Measurements from ENCODE around the gene PPP1R1C.
"Not testable (repeated sequence)": the region's sequence is repeated elsewhere in the genome, so short reads cannot be mapped to it uniquely, and the experiment has no call there.

PPP1R1C gene

DNA sequence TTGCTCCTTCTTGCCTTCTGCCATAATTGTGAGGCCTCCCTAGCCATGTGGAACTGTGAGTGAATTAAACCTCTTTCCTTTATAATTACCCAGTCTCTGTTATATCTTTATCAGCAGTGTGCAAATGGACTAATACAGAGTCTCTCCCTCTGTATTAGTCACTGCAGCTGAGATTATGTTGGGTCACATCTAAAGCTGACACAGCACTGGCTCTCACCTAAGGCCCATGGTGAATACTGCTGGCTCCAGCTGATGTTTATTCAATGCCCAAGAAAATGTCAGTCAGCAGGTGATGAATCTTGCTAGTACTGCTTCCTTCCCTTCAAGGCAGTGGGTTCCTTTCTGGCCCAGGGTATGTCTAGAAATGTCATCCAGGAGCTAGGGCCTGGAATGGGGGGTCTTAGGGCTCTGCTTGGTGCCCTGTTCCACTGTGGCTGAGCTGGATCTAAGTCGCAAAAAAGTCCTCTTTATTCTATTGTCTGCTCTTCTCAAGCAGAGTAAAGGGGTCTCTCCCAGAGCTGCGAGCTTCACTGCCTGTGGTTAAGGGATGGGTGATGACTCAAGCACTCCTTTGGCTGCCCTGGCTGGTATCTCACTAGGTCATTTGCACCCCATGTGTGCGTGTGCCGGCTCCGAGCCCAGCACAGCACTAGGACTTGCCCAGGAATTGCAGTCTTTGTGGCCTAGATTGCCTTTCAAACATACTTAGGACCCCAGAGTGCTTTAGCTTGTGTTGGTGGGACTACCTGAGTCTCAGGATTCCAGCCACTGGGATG, 29.9 kb downstream of the PPP1R1C start:
- DNase-seq: no peak

DNA sequence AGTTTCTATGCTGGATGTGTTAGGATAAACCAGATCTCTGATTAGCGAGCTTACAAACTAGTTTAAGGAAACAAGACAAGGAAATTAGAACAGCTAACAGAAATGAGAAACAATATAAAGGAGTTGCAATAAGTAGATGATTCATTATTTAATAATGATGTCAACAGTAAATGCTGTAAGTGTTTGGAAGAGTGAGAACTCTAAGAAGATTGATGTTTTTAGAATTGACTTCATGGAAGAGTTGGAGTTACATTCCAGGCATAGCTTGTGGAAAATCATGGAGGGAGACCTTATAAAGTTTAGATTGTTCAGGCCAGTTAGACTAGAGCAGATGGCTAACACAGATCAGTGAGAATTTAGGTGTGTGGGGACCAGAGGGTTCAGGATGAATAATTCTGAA, 32.6 kb downstream of the PPP1R1C start:
- DNase-seq: no peak

DNA sequence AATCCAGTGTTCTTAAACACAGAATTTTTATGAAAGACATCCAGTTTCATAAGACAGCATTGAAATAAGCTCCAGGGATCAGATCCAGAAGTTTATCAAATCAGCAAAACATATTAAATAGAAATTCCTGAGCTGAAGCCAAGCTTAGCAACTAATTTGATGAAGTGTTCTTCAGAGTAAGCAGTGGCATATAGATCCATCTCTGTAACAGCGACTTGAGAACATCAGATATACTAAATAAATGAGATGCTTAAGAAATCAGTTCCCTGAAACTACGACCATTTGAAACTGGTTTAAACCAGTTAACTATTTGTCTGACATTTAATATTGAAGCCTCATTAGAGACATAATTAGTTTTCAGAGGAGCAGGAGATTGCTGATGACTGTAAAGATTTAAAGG, 34.1 kb downstream of the PPP1R1C start:
- no peak for DNase-seq

DNA sequence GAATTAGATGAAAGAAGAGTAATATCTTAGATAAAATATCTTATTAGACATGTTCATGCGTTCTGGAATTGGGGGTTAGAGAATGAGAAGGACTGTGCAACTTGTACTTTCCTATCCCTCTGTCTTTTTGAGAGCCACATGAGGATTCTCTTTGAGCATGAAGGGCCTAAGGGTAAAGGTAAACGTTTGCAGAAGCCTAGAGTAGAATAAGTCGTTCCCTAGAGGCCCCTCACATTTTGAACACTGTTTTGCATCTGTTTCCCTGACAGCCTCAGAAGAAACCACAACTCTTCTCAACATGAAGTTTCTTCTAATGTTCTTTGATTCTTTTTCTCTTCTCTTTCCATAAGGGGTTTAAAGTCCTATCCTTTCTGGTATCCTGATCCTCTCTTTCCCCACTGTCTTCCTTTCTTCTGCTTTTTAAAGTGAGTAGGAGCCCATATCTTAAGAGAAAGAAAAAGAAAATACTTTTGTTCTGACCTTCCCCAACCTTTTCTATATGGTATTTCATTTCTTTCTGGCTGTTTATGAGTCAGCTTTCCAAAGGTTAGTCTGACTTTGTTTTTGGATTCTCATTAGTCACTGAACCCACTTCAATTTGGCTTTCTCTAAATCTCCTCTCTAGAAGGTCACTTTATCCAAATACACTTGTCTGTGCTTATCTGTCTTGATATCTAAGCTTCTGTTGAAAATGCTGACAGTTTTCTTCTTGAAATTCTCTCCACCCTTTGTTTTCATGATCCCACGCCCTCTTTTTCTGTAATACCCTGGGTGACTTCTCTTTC, 34.8 kb downstream of the PPP1R1C start:
- DNase-seq: no peak

DNA sequence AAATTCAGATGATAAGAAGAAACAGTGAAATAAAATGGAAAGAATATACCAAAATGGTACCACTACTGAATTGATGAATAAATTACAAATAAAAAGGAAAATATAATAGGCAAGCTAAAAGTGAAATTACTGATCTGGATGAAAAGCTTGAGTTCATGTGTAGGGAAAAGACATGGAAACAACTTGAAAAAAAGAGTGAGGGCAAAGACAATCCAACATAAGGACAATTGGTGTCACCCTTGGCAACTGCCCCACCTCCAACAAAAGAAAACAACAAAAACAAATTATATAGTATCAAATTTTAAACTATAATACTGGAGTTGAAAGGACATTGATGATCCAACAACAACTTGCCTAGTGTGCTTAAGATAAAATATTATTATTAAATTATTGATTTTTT, 37.6 kb downstream of the PPP1R1C start:
- no peak for DNase-seq

DNA sequence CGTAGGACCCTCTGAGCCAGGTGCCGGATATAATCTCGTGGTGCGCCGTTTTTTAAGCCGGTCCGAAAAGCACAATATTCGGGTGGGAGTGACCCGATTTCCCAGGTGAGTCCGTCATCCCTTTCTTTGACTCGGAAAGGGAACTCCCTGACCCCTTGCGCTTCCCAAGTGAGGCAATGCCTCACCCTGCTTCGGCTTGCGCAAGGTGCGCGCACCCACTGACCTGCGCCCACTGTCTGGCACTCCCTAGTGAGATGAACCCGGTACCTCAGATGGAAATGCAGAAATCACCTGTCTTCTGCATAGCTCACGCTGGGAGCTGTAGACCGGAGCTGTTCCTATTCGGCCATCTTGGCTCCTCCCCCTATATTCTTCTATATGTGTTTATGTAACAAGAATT, 45.2 kb downstream of the PPP1R1C start:
- not testable (repeated sequence) for DNase-seq

DNA sequence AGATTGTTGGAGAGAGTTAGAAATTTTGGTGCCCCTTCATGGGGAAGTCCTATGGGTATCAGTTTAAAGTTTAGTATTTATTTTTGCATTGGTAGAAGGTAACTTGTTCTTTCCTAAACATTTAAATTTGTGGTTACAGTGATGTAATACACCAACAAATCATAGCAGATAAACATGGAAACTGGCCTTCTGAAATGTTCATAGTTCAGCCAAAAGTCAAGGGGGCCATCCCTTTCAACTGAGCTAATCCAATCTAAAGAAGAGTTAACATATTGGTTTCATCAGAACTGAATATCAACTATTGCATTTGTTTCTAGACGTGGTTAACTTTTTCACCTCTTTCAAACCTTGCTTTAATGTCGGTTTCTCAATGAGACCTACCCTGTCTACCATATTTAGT, 46.3 kb downstream of the PPP1R1C start:
- DNase-seq: no peak

DNA sequence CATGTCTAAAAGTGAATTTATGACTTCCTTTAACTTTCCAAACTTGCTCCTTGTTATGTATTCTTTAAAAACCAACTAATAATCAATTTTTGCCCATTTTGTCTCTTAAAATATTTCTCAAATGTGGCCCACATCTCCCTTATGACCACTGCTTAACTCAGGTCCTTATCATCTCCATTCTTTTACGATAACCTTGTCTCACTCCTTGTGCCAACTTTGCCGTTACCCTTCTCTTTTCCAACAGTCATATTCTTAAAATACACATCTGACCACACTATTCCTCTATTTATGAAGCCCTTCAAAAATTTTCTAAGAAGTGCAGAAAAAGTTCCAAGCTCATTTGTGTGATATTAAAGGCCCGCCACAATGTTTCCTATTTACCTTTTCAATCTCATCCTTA, 47.8 kb downstream of the PPP1R1C start:
- DNase-seq: no peak

DNA sequence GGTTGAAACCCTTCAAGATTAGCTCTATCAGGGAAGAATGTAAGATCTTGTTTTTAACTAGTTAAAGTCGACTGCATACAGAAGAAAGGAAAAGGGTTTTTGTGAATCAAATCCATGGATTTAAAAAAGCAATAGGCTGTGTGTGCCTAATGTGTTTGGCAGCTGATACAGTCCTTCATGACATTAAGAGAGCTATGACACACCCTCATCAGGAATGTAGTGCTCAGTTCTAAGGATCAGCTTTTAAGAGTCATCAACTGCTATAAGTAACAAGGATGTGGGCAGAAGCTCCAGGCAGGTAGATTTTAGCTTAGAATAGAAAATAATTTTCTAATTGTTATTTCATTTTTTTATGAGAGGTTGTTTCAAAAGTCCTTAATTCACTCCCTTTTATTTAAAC, 52.9 kb downstream of the PPP1R1C start:
- no peak for DNase-seq

DNA sequence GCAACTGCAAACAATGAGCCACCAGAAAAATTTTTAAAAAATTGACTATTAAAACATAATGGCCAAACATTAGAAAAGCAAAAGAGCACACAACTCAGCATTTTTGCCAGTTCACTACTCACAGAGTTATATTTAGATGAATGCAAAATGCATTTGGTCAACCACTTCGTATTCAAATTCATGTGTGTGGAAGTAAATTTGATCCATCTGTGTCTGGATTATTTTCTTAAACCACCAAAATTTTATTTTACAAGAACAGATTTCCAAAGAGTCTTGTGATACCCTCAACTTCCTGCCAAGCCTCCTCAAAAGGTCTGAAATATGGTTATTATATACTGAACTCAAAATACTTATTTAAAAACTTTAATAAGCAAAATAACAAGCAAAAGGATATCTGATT, 57.4 kb downstream of the PPP1R1C start:
- no peak for DNase-seq

DNA sequence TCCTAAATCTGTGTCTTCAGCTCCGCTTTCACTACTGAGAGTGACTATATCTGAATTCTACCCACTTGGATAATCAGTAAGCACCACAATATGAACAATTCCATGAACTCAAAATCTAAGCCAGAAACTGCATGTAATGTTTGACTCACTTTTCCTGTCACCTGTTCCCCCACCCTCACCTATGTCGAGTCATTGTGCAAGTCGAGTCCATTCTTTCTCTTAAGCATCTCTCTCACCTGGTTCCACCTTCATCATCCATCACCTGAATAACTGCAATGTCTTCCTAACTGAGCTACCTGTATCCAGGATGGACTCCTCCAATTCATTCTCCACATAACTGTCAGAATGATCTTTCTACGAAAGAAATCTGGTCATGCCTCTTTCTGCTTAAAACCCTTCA, 58.2 kb downstream of the PPP1R1C start:
- DNase-seq: no peak

DNA sequence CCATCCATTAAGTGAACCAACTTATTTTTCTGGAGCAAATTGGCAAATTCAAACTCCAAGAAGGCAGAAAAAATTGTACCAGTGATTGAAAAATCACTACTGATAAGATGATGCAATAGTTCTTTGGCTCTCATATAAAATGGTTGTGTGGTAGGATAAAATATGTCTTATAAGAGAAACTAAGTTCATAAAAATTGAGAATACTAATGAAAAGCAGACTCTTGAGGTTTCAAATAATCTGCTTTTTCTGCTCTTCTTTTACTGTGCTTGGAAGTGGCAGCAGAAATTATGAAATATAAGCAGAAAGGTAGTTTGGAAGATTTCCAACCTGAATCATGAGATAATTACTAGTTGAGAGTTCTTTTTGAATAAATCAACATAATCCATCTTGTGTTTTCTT, 61.9 kb downstream of the PPP1R1C start:
- no peak for DNase-seq

DNA sequence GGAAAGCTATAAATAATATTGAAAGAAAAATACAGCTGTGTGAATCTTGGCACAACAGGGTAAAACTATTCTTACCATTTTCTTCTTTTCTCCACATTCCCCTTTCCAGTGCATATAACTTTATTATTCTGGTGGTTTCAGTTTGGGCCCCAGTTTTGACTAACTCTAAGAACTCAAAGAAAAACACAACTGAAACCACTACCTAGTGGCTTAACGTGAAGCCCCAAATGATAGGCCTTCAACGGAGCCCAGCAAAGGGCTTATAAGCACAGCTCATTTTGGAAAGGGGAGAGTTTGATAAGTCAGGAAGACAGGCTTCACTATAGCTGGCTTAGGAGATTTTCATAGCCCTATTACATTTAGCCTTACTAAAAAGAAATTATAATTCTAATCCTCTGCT, 62.4 kb downstream of the PPP1R1C start:
- no peak for DNase-seq

DNA sequence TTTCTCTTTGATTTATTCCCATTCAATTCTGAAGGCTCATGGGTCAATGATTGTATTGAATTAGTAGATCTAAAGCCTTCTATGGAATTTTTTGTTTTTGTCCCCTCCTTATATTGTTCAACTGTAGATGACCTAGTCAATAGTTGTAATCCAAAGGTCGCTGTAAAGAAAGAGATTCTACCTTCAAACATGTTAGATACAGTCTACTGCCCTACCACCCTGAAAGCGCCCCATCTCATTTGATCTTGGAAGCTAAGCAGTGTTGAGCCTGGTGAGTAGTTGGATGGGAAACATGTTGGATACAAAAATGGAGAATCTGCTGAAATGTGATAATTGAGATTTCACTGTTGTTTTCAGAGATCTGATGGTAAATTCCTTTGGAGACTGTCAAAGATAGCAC, 63.0 kb downstream of the PPP1R1C start:
- DNase-seq: no peak

DNA sequence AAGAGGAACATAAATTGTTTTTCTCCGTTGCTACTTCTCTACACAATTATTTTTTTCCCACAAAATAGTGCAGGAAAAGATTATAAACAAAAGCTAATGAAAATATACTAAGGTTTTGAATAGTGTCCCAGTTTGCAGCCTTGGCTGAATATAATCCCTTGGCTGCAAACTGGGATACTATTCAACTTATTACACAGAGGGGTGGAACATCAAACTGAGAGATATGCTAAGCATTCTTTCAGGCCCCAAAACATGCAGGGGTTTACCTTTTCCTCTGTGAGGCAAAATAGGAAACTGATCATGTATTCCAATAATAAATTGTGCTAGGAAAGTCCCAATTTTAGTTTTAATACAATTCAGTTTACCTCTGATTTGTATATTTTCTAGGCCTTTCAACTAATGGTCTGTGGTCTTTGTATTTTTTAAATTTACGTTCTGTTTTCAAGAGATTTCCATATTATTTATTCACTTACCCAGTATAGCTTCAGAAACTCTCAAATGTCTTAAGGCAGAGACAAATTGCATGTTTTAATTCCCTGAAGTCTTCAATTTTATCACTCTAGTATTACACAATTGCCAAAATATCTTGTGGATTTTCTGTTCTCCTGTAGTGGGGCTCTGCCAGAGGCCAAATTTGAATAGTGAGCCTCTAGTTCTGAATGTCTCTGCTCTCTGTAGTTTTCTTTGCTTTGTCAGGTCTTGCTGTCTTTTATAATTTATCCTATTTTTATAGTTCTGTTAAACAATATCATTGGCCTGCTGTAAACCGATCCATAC, 63.9 kb downstream of the PPP1R1C start:
- DNase-seq: no peak

DNA sequence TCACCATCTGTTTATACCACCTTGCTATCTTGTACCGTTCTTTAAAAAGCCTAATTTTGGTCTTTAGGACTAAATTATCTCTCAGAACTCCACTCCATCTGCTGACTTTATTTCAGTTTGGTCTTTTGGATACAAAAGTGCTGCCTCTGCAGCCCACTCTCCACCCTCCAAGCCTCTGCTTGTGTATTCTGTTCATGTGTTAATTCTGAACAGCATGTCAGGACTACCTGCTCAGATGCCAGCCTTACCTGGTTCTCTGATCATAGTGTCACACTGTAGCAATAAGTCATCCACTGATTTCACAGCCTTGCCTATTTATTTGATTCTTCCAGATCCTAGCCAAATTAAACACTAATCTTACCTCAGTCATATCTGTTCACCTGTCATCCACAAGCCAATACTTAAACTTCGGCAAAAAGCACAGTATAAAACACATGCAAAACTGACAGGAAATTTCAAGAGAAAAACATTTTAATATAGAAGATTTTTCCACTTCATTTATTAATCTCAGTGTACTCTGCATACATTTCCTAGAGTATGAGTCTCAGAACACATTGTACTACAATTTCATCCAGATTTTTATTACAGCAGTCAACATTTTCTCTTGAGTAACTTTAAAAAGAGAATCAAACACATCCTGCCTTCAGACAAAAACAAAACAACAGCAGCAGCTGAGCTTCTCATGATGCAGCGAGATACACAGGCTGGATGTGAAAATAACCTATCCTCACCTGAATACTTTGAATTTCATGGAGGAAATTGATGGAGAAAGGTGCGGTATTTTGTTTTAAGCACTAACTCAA, 64.9 kb downstream of the PPP1R1C start:
- no peak for DNase-seq

DNA sequence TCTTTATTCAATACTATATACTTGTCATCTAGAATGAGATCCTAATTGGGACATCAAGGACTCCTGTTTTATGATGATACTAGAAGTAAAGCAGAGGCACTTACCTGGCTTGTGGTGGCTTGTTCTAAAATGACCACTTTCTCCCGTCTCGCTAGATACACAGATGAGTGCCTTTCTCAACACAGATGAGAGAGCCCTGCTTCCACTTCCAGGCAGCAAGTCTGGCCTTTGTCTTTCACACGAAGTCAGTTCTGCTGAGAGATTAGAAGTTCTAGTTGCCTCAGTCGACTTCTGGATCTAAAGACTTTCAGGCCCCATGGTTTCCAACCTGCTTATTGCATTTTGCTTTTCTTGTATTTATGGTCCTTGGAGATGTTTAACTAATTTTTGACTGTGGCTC, 70.3 kb downstream of the PPP1R1C start:
- no peak for DNase-seq

DNA sequence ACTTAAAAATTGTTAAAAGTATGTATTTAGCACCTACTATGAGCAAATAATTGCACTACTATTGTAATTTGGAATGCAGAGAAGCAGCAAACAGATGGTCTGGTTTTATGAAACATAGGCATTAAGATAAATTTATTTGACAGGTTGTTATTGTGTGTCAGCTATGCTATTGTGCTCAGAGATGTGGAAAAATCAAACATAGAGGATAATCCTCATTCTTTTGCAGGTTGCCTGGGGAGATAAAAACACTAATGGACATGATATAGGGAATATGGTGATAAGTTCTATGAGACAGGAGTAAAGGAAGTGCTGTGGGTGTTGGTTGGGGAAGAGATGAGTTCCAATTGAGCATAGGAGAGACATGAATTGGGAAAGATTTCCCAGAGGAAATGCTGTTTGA, 71.3 kb downstream of the PPP1R1C start:
- DNase-seq: no peak

DNA sequence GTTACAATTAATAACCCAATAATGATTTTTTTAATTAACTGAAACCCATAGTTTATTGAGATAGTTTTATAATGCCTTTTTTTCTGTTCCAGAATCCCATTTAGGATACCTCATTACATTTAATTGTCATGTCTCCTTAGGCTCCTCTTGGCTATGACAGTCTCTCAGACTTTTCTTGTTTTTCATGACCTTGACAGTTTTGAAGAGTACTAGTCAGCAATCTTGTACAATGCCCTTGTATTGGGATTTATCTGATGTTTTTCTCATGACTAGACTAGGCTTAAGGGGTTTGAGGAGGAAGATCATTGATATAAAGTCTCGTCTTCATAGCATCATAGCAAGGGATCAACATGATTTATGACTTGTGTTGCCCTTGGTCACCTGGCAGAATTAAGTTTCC, 72.4 kb downstream of the PPP1R1C start:
- DNase-seq: no peak

DNA sequence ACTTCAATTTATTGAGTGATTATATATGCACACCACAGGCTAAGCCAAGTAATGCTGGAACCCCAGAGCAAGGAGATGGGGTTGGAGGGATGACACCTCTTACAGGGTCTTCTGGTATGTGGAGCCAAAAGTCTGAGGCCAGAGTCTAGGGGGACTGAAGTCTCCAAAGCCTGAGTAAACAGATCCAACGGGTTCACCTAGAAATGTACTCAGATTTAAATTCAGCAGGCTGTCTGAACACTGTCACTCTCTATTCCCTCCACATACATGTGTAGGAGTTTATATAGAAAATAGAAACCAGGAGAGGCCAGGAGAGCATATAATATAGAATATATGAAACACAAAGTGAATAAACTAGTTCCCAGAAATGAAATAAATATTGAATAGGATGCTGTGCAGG, 76.1 kb downstream of the PPP1R1C start:
- no peak for DNase-seq

DNA sequence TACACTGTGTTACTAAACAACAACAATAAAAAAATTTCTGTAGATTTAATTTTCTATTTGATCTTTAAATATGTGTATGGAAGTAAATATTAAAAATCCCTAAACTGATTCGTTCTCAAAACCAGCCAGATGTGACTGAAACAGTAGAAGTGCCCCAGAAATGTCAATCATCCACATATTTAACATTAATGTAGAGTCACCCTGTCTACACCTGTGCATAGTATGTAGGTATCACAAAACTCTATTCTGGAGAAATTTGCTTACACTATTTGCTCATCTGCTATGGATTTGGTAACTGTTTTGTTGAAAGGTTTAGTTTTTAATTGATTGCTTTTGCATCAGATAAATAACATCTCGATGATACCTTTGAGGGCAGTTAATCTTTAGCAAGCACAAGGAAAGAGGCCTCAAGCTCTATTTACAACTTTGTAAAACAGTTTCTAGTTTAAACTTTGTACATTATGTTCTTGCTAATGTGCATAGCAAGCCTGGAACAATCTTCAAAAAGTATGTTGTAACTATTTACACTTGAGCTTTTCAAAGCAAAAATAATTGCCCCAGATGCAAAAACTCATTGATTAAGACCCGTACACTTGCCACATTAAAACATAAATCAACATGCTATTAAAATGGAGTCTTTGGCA, 76.8 kb downstream of the PPP1R1C start:
- DNase-seq: no peak
